SKM-1 treated with dmso at 0.1 percent for 144 hours (cell line): Measurements from ENCODE around the gene PTPRD.
"Not testable (repeated sequence)": the region's sequence is repeated elsewhere in the genome, so short reads cannot be mapped to it uniquely, and the experiment has no call there.

Source experiments
- DNase-seq: peaks from one replicate; lab custom pipeline; 2025; ENCODE audit not compliant: unreplicated experiment; lab: John Stamatoyannopoulos, UW

Gene PTPRD

DNA sequence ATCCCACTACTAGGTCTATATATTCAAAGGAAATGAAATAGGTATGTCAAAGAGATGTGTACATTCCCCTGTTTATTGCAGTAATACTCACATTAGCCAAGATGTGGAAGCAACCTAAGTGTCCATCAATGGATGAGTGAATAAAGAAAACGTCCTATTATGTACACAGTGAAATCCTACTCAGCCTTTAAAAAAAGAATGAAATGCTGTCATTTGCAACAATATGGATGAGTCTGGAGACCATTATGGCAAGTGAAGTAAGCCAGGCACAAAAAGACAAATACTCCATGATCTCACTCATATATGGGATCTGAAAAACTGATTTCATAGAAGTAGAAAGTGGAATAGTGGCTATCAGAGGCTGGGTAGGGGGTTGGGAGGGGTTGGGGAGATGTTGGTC, 1904.1 kb downstream of the PTPRD start:
- no peak for DNase-seq

GRCh38 chr9:8706998-8707397, 1905.8 kb downstream of the PTPRD start:
- no peak for DNase-seq

DNA sequence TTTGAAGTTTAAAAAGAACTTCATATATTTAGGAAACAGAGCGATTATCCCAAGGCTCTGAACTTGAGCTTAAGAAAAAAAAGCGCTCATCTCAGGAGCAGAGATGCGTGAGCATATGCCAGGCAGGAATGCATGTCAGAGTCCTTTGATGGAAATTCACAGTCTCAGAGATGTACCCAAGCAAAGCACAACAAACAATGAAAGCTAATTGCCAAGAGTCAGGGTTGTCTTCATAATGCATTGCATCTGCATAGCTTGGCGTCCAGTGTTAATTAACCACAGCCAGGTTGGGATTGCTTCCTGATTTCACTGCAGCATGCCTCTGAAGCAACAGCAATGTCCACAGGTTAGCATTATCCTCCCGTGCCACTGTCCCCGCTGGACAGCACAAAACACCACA, 1906.3 kb downstream of the PTPRD start:
- DNase-seq, result no peak

DNA sequence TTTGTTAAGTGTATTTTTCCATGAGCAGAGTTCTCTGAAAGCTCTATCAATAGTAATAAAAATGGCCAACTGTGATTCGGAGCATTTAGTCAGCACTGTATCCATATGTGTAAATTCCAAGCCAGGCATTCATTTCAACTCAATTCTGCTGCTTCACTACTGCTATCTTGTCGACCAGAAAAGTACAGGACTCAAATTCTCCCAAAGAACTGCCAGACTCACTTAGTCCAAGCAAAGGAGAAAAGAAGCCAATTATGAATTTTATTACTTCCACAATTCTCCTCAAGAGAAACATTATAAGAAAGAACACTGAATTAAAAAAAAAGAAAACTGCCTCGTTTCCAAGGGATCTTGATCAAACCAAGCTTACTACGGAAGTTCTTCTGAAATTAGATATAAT, 1906.9 kb downstream of the PTPRD start:
- DNase-seq, result no peak

DNA sequence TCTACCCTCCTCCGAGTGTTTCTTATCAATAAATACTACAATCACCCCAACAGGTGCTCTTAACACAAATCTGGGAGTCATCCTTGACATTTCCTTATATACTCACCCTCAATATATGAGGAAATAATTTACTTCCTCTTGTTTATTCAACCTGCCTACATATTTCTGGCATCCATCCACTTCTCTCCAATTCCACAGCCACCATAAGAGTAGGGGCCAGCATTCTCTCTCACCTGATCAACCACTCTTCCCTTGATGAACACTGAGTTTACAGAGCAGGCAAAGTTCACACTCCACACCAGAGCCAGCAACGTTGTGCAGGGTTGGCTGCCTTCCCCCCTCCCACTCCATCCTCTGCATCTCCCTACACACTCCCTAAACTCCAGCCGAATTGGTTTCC, 1908.9 kb downstream of the PTPRD start:
- no peak for DNase-seq

GRCh38 chr9:8701904-8702303, 1910.9 kb downstream of the PTPRD start:
- DNase-seq, result no peak

DNA sequence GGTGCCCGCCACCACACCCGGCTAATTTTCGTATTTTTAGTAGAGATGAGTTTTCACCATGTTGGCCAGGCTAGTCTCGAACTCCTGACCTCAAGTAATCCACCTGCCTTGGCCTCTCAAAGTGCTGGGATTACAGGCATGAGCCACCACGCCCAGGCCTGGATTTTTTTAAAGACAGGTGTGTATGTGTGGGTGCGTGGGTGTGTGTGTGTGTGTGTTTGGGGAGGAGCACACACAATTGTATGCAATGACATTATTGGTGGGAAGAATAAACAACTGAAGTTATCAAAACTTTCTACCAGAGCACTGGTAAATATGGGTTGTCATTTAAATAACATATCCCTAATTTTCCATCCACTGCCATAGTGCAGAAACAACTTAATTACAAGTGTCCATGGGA, 1915.2 kb downstream of the PTPRD start:
- not testable (repeated sequence) for DNase-seq

GRCh38 chr9:8696516-8696915, 1916.3 kb downstream of the PTPRD start:
- DNase-seq, result no peak

GRCh38 chr9:8694983-8695588, 1917.7 kb downstream of the PTPRD start:
- no peak for DNase-seq

GRCh38 chr9:8693464-8693863, 1919.3 kb downstream of the PTPRD start:
- DNase-seq, result no peak

DNA sequence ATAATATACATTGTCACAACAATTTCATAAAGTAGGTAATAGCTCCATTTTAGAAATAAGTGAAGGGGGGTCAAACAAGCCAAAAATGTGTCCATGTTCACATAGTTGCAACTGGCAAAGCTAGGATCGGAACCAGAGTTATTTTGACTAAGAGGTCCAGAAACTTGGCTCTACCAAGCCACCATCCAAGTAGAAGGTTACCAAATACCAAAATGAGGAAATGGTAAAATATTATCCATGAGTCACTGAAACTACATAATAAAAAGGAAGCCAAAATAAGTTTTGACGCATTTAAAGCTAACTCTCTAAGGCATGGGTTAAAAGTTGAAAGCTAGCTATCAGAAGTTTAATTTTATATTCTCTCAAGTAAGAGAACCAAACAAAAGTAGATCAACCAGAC, 1926.3 kb downstream of the PTPRD start:
- DNase-seq, result no peak

GRCh38 chr9:8685825-8686224, 1927.0 kb downstream of the PTPRD start:
- no peak for DNase-seq

DNA sequence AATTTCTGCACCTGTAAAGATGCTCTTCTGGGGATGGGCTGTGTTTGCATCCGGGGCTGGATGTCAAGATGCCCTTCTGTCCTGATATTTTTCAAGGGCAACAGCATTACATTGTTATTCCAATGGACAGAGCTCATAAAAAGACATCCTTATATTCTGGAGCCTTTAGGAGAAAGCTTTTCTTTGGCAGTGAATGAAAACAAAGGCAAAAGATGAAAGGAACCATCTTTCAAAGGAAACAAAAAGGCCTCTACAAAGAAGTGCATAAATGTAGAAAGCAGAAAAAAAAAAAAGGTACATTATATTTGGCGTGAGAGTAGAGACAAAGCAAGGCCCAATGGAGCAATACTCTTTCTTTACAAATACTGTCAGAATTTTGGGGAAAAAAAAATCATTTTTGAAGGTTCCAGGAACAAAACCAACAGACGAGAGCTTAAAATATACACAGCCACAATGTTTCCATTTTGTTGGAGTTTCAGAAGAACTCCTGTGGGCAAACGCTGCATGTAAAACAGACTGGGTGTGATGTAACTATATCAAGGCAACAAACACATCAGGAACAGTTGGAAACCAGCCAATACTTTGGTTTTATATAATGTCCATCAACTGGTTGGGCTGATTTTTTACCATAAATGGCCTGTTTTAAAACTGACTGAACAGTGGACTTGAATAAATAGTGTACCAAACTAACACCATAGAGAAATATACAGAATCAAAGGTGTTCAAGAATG, 1927.7 kb downstream of the PTPRD start:
- DNase-seq, result no peak

DNA sequence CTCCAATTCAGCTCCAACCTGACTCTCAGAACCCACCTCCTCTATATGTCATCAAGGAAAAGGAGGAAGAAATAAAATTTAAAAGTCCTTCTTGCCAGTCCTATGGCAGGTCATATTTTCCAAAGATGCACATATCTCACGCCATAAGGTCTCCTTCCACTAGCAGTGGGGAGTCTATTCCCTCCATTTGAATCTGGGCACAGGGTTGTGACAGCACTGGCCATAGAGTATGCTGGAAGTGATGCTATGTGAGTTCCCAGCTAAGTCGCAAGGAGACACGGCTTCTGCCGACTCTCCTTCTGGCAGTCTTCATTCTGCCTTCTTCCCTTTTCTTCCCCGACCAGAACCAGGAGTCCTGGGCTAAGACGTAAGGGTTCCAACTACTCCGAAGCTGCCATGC, 1929.3 kb downstream of the PTPRD start:
- DNase-seq, result no peak

- DNase-seq, result no peak
These were observed 1932.1 kb downstream of the PTPRD start for GRCh38 chr9:8680658-8681057.

GRCh38 chr9:8680157-8680556, 1932.6 kb downstream of the PTPRD start:
- no peak for DNase-seq

- DNase-seq, result no peak
These were observed 1933.4 kb downstream of the PTPRD start for GRCh38 chr9:8679371-8679822.

- DNase-seq, result no peak
These were observed 1935.1 kb downstream of the PTPRD start for GRCh38 chr9:8677741-8678140.

- DNase-seq, result no peak
These were observed 1938.3 kb downstream of the PTPRD start for GRCh38 chr9:8674536-8674935.

DNA sequence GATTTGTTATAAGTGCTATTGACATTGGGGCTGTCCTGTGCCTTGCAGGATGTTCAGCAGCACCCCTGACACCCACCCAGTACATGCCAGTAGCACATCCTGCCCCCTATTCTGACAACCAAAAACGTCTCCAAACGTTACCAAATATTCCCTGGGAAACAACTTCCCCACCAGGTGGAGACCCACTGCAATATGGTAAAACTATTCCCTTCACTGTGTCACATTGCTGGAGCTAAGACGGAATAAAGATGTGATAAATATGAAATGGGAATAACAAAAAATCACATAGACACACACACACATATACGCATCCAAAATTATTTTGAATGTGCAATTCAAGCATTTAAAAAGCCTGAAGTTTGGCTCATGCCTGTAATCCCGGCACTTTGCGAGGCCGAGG, 1939.0 kb downstream of the PTPRD start:
- no peak for DNase-seq

DNA sequence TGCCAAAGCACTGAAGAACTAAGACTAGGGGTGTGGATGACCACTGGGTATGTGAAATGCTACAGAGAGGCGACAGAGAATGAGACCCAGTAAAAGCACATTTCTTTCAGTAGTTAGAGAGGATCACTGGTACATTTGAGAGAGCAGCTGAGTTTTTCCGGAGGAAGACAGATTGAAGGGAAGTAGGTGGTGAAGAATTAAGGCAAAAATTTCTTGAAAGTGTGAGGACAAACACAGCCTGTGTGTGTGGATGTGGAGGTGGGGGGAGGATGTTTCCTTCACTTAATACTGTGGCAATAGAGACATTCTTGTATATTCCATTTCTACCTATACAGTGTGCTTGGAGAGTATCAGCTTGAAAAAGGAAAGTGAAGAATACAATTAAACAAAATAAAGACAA, 1942.1 kb downstream of the PTPRD start:
- DNase-seq, result no peak

DNA sequence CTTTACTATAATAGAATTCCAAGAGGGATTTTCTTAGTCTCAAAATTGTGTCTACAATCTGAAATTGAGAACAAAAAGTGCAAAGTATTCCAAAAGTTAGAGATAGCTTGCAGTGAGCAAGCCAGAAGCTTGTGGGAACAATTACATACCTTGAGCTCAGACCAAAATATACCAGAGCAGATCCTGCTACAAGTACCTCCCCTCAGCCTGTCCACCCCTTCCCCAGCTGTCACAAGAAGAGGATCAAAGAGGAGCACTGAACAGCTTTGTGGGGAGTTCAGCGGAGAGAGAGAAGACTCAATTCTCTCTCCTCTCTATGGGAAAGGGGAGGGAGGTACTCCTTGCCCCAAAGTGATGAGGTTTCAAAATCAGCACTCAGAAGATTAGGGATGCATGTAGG, 1944.1 kb downstream of the PTPRD start:
- no peak for DNase-seq

DNA sequence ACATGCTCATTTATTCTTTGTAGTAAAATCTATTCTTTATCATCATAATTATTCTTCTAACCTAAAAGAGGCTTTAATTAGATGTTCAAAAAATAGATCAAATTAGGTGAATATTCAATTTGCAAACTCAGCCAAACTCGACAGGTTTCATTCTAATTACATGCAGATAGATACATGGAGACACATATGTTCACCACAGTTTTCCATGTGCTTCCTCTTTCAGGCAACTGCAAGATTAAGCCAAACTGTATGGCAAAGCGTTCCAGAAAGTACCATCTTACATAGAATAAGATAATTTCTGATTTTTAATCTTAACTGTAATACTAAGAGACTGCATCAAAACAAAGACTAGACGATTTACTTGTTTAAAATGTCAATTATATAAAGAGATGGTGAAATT, 1944.6 kb downstream of the PTPRD start:
- DNase-seq, result no peak
